Hematopoietic multipotent progenitor cell (in vitro differentiated cells): ENCODE results near the gene TBPL1. TPM values are rescaled to one million over a fixed set of nuclear protein-coding genes. Genes with fewer than 3 reads are reported as not detected.

Source experiments
- DNase-seq, 3 donors: peaks; one replicate each; pipeline ENCODE4 v3.0.0-alpha.2; 2011 to 2015; ENCODE audit warnings: low read depth in 2 of 3, low spot score in 2 of 3
- total RNA-seq: library from RNA; depleted of rRNA; stranded (reverse); fragments of >200 nt; gene quantifications from one replicate; pipeline ENCODE4 v1.2.3, GENCODE V29; 2012

TBPL1 gene
- total RNA-seq, 1 donor, result 4.3 TPM

DNA sequence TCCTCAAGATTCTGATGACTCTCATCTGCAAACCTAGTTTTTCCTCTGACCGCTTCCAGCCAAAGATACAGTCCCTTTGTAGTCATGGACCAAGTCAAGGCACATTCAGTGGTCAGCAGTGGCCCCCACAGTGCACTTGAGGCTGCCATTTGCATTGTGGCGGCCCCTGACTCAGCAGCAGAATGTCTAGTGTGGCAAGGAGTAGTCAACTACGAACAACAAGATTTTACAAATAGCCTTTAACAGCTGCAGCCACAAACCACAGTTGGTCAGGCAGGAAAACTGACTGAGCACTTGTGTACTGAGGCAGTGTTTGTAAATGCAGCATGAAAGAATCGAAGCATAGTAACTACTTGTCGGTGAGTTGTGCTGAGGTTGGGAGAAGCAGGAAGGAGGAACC, 49.8 kb downstream of the TBPL1 start:
- DNase-seq, result no peak

- no peak for DNase-seq
Measured at GRCh38 chr6:134003542-134003951, 50.5 kb downstream of the TBPL1 start.

- DNase-seq, result no peak
Measured at GRCh38 chr6:134004714-134005113, 51.7 kb downstream of the TBPL1 start.

DNA sequence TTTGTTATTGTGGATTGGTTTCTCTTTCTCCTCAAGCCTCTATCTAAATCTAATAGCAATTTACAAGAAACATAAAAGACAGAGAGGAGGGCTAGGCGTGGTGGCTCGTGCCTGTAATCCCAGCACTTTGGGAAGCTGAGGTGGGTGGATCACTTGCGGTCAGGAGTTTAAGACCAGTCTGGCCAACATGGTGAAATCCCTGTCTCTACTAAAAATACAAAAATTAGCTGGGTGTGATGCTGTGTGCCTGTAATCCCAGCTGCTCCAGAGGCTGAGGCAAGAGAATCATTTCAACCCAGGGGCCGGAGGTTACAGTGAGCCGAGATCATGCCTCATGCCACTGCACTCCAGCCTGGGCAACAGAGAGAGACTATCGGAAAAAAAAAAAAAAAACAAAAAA, 52.8 kb downstream of the TBPL1 start:
- DNase-seq, result no peak

GRCh38 chr6:134007077-134007476, 54.1 kb downstream of the TBPL1 start:
- DNase-seq, result no peak

GRCh38 chr6:134009876-134010275, 56.9 kb downstream of the TBPL1 start:
- no peak for DNase-seq

- no peak for DNase-seq
Measured at GRCh38 chr6:134010400-134010799, 57.4 kb downstream of the TBPL1 start.

DNA sequence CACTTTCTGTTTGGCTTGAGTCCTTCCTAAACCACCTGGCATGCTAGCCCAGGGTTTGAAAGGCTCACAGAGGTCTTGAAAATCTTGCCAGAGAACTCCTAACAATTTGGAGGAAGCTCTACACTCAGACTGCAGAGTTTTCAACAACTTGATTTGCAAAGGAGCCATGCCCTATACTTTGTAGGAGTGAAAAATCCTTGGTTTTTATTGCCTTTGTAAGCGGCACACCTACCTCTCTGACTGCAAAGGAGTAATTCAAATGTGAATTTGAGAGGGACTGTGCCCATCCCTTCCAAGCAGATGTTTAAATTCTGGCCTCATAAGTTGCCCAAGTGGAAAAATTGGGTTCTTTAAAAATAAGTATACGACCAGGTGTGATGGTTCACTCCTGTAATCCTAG, 58.0 kb downstream of the TBPL1 start:
- no peak for DNase-seq

DNA sequence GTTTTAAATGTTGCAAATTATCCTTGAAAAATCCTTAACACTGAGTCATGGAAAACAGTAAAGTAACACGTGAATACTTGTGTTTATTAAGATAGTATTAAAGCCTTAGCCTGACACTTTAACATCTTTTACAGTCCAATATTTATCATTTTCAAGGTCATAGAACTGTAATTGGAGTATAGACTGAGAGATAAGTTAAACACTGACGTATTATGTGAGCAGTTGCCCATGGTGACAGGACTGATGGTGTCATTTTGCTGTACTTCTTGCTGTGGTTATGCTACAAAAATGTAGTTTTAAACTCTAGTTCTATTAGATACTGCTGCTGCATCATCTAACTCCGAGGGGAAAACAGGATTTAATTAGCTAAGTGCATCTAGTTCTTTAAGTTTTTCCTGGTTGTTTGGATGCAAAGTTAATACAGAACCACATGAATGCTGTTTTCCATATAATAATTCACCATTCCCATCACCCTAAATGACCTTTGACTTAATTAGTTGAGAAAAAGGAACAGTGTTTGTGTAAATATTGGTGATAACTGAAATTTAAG, 61.6 kb downstream of the TBPL1 start:
- no peak for DNase-seq

- no peak for DNase-seq
Measured at GRCh38 chr6:134015719-134016557, 62.9 kb downstream of the TBPL1 start.

GRCh38 chr6:134016558-134016814, 63.5 kb downstream of the TBPL1 start:
- no peak for DNase-seq

DNA sequence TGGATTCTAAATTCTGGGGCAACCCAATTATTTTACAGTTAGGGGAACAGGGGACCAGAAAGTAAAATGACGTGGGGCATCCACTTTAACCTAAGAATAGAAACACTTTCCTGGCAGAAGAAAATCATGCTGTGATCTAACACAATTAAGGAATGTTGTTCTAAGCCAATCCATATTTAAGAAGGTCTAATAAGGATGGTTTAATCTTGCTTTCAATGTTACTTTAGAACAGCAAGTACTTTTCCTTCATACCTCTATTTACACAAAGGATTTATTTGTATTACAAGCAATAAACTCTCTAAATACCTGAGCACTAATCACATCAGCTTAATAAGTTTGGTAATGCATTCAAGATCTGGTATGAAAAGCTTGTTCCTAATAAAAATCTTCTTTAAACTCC, 67.0 kb downstream of the TBPL1 start:
- no peak for DNase-seq

DNA sequence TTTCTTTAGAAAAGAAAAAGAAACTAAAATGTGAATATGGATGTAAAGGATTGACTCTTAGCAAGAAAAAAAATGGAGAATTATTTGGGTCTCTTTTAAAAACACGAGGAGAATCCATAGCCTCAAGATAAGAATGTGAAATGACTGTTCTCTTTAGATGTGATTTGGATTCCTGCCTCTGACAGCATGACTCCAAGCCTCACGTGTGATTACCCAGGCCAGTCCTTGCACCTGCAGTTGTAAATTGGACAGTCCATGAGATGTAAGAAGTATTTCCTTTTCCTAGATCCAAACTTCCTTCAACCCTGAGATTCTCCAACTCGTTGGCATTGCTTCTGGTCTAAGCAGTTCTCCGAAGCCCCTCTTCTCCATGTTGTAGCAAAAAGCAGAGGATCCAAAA, 67.5 kb downstream of the TBPL1 start:
- no peak for DNase-seq

DNA sequence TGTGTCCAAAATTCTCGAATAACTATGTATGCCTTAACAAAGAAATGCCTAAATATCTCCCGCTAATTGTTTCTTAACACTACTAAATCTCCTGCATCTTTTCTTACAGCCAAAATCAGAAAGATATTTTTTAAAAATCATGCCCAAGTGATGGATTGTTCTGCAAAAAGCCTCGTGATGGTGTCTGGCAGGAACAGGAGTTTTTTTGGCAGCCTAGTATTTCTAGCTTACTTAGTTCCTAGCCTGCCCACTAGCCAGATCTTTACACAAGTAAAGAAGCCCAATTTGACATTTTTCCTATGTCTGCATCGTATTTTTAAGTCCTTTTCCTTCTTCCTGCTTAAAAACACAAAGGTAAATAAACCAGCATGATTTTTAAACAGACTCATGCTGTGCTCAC, 67.9 kb downstream of the TBPL1 start:
- DNase-seq, result no peak

GRCh38 chr6:134021396-134022122, 68.5 kb downstream of the TBPL1 start:
- peak in 2 of 3 donors; percentile 55 to 85 for DNase-seq

GRCh38 chr6:134022650-134023049, 69.6 kb downstream of the TBPL1 start:
- no peak for DNase-seq

- no peak for DNase-seq
Measured at GRCh38 chr6:134026597-134026996, 73.6 kb downstream of the TBPL1 start.

DNA sequence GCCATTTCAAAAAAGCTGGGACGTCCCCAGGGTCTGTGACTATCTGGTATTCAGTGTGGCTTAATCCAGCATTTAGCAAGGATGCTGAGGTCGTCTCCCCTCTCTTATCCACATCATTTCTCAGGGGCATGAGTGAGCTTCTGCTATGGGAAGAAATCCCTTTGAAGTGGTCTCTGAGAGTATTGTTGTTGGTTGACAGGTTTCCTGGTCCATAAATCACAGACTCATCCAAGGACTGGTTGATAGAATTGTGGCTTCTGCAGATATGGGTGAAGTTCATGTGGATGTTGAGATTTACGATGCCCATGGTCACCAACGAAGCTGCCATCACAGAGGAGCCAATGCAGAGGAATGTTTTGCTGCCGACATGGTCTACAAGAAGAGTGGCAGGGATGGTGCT, 75.4 kb downstream of the TBPL1 start:
- no peak for DNase-seq

- DNase-seq, result no peak
Measured at GRCh38 chr6:134029495-134030455, 76.8 kb downstream of the TBPL1 start.

- DNase-seq, result no peak
Measured at GRCh38 chr6:134031696-134032255, 78.8 kb downstream of the TBPL1 start.

GRCh38 chr6:134034478-134034877, 81.5 kb downstream of the TBPL1 start:
- DNase-seq, result no peak
